NCI-H460 (cell line): Measurements from ENCODE around the gene RERE. TPM values are rescaled to one million over a fixed set of nuclear protein-coding genes. Genes with fewer than 3 reads are reported as not detected.
A peak's percentile ranks its signal among the peaks of the same experiment; 100 is the strongest.
"Not testable (repeated sequence)": the region's sequence is repeated elsewhere in the genome, so short reads cannot be mapped to it uniquely, and the experiment has no call there.

Experiments
- DNase-seq: peaks from one replicate; pipeline ENCODE4 v3.0.0-alpha.2; 2016; ENCODE audit warnings: low read depth; ENCODE audit errors: extremely low read depth
- total RNA-seq: library from RNA; depleted of rRNA; stranded (reverse); fragments of >200 nt; shearing (Covaris generic); gene quantifications from 2 replicates; pipeline ENCODE4 v1.2.3, GENCODE V29; 2014

Gene RERE
- total RNA-seq, 1 experiment from 2014 or later = 7.7 TPM

- no peak for DNase-seq
Measured at GRCh38 chr1:8529901-8530300, 287.5 kb downstream of the RERE start.

DNA sequence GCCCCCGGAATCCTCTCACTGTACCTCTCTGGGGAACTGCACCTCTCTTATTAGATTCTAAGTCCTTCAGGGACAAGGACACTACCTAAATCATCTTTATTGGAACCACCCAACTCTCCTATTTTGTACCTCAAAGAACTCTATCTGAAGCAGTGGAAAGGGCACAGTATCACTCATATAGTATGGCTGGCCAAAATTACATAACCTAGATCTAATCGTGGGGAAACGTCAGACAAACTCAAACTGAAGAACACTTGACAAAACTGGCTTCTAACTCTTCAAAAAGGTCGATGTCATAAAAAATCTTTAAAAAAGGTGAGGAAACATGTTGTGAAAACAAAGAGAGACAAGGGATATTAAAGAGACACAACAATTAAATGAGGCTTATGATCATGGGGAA is 289.5 kb downstream of the RERE start:
- DNase-seq = no peak

- DNase-seq = peak; percentile 63
Measured at GRCh38 chr1:8525558-8526275, 291.7 kb downstream of the RERE start.

- DNase-seq = no peak
Measured at GRCh38 chr1:8525216-8525557, 292.3 kb downstream of the RERE start.

DNA sequence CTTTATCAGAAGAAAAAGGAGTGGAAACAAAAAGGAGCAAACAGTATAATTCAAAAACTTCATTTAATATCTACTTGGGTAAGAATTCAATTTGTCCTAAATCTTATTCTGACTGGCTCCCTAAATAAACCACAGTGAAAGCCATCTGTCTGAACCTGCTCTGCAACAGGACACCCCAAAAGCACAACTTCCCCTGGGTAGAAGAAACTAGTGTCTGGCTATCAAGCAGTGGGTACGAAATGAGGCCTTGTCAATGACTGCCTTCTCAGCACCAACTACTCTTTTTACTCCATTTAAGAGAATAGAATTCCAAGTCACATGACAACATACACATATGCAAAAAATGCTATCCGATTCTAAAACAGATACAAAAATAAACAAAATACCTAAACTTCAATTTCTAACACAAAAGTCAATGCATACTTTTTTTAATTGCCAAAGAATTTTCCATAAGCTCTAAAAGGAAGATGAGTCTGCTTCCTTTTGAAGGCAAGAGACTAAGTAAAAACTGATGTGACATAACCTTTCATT is 292.7 kb downstream of the RERE start:
- no peak for DNase-seq

DNA sequence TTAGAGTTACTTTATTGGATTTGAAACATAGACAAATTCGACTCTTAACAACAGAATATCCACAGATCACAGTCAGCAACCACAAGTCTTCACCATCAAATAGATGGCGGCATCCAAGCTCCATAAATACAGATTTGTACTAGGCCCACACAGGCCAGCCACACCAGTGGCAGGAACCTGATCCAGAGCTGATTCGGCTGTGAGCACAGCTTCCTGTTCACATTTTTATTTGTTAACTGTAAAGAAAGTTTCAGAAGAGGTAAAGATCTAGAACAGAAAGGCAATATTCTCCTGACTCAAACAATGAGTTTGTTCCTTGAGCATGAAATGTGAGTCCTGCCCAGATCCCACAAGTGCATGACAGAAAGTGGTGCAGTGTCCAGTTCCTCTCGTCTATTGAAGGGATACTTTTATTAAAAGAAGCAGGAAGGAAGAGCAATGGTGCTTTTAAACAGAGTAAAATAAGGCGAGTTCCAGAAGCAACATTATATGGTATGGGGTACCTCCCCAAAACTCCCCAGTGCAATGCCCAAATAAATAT is 293.7 kb downstream of the RERE start:
- DNase-seq = no peak

DNA sequence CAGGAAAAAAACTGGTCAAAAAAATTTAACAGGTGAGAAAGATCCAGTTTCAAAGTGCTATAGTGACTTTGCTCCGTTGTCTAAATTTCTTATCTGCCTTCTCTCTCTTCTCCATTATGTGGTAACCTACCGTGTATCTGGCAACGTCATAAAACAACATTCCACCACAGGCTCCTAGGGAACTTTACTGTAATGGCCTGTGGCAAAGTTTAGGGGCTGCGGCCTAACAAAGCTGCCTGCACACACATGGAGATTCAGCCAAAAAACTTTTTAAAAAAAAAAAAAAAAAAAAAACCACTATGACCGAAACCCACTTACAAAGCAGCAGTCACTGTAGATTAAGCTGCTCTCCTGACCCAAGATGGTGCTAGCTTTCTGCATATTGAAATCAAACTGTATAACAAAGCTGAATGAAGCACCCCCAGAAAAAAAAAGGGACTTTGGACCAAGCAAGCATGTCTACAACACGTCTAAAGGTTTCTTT is 296.9 kb downstream of the RERE start:
- DNase-seq = no peak

DNA sequence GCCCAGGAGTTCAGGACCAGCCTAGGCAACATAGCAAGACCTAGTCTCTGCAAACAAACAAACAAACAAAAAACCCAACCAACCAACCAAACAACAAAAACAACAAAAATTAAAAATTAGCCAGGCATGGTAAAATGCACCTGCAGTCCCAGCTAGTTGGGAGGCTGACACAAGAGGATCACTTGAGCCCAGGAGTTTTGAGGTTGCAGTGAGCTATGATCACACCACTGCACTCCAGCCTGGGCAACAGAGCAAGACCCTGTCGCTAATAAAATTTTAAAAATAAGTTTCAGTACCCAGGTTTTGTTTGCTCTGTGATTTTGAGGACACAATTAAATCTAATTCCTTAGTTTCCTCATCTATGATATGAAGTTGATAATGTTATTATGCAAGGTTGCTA is 298.3 kb downstream of the RERE start:
- no peak for DNase-seq

DNA sequence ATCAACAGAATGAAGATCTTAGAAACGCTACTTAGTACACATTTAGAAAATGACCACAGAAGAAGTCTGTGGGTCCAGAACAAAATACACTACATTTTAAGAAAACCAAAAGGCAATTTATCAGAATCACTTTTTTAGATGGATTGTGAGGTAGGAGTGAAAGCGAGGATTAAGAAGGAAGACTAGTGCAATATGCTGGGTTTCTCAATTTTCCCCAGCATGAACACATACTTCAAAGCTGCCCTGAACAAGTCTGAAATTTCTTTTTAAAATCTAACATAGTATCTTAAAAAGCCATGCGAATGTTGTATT is 299.0 kb downstream of the RERE start:
- no peak for DNase-seq

DNA sequence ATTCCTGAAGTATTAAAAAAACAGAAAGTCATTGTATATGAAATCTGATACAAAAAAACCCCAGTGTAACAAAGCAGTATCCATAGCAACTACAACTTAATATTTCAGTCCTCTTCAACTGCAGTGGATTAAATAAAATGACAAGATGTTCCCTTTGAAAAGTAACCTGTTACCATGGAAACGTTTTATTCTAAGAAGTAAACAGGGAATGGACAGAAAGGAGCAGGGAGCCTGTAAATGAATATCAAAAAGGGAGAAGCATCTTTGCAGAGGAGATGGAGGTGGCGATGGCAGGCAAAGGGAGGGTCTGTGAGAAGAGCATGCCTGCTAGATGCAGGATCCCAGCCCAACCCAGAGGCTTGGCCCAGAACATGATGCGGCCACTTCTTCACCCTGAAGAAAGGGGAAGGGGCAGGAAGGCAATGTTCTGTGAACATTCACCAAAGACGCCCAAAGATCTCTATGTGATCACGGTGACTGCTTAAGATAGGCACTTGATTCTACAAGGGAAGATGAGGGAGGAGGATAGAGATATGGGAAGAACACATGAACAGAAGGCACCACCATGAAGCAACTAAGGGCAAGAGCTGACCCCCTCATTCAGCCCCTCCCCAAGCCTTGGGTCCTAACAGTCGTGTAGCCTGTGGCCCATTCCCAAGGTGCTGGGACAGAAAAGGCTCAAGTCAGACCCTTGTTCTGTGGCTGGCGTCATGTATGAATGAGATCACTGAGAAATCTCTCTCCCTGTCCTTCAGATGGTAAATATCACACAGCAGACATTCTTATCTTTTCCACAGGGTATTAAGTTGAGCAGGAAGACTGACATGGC is 299.6 kb downstream of the RERE start:
- DNase-seq = no peak

DNA sequence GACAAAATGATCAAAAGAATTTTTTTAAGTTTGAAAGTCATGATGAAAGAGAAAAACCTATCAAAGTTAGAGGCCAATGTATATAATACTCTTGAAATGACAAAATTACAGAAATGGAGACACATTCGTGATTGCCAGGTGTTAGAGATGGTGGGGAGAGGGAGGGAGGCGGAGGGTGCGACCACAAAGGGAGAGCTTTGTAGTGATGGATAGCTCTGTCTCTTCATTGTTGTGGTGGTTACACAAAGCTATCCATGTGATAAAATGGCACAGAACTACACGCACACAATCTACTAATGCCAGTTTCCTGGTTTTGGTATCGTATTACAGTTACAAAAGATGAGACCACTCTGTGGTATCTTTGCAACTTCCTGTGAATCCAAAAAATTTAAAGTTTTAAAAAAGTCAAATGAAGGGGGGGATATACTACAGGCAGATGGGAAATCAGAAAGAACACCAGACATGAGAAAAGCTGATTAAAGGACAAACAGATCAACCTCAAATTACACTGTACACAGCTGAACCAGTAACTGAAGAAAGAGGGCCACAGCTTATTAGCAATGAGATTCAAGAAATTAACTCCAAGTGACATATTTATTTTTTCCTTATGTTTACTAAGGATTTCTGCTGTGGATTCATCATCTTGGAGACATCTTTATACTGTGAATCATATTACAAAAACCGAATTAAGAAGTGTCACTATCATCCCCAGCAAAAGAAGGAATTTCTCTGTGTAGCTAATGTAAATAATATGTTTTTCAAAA is 300.5 kb downstream of the RERE start:
- no peak for DNase-seq

GRCh38 chr1:8516278-8516777 is 301.1 kb downstream of the RERE start:
- no peak for DNase-seq

DNA sequence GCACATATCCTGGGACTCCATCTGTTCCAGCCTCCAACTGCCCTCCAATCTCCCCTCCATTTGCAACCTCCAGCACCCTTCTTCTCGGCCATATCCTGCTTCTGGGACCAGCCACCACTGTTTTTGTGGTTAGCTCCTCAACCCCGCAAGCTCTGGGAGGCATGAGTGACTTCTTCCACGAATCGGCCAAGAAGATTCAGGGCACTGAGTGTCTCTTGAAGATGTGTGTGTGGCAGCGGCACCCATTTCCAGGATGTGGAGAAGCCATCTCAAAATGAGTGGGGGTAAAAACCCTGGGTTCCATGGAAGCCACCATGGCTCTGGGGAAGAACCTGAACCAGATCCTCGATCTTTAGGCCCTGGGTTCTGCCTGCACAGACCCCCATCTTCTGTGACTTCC is 304.9 kb downstream of the RERE start:
- no peak for DNase-seq

GRCh38 chr1:8510041-8510823 is 307.2 kb downstream of the RERE start:
- no peak for DNase-seq

DNA sequence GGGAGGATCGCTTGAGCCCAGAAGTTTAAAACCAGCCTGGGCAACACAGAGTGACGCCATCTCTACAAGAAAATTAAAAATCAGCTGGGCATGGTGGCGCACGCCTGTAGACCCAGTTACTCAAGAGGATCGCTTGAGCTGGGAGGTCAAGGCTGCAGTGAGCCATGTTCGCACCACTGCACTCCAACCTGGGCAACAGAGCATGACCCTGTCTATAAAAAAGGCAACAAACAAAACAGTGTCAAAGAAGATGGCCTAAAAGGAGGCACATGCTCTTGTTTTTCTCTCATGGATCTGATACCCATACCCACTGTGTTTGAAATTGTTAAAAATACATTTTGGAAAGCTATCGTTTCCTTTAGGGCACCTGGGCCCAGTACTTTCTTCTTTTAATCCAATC is 307.9 kb downstream of the RERE start:
- no peak for DNase-seq

- no peak for DNase-seq
Measured at GRCh38 chr1:8506995-8507615, 310.3 kb downstream of the RERE start.

DNA sequence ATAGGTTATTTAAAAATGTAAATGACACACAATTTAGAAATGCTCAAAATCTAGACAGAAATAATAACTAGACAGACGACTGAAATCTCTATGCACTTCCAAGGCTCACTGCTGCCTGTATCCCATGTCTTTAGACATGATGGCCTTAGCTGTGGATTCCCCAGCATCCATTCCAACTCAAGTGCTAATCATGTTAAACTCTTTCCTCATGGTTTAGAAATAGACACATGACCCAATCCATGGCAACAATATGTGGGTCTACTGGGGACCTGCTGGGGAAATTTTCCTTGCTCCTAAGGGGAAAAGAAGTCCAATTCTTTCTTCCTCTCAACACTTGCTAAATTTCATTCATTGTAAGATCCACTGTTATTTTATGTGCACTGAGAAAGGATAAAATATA is 311.0 kb downstream of the RERE start:
- DNase-seq = no peak

DNA sequence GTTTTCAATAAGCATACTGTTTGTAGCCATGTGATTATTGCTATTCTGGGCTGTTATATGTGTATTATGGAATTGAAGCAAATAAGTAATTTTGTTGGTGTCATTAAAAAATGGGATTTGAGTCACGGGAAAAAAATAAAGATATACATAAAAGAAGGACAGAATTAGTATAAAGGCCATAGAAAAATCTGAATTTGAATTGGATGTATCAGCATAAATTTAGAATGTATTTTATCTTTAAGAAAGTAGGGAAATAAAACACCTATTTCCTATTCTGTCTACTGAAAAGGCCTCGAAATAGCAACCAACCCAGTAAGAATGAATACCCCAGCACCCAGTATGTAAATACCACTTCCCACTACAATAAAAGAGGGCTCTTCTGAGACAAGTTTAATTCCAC is 313.6 kb downstream of the RERE start:
- DNase-seq = no peak

DNA sequence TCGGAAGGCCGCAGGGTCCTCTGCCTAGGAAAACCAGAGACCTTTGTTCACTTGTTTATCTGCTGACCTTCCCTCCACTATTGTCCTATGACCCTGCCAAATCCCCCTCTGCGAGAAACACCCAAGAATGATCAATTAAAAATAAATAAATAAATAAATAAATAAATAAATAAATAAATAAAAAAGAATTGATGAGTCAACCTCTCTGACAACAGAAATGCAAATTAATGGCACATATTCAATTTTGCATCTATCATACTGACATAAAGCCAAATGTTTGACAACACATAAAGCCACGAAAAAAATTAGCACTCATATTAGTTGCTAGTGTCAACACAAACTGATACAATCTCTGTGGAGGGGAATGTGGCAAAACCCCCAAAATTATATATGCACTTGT is 314.5 kb downstream of the RERE start:
- not testable (repeated sequence) for DNase-seq
